Type B pancreatic cell (in vitro differentiated cells): ENCODE data around the gene YWHAQ. TPM values are rescaled to one million over a fixed set of nuclear protein-coding genes. Genes with fewer than 3 reads are reported as not detected.

Source experiments
- DNase-seq: peaks from one replicate; pipeline ENCODE4 v3.0.0; 2021; ENCODE audit warnings: mixed read lengths; ENCODE audit not compliant: unreplicated experiment; ENCODE audit errors: extremely low spot score
- H3K27ac Mint-ChIP-seq: 2 replicates; pipeline ENCODE4 v1.8.0; 2021; ENCODE audit warnings: mild to moderate bottlenecking, mixed read lengths
- H3K27me3 Mint-ChIP-seq: 2 replicates; pipeline ENCODE4 v1.8.0; 2021; ENCODE audit warnings: mixed read lengths
- H3K36me3 Mint-ChIP-seq: 2 replicates; pipeline ENCODE4 v1.8.0; 2021; ENCODE audit warnings: mixed read lengths
- H3K4me1 Mint-ChIP-seq: one replicate; pipeline ENCODE4 v1.8.0; 2021; ENCODE audit warnings: mixed read lengths; ENCODE audit not compliant: unreplicated experiment
- H3K4me3 Mint-ChIP-seq: 2 replicates; pipeline ENCODE4 v1.8.0; 2021; ENCODE audit warnings: mild to moderate bottlenecking, mixed read lengths
- H3K9me3 Mint-ChIP-seq: 2 replicates; pipeline ENCODE4 v1.8.0; 2021; ENCODE audit warnings: mixed read lengths
- total RNA-seq: library from RNA; stranded (reverse); gene quantifications from 2 replicates; pipeline ENCODE4 v1.2.1, GENCODE V29; 2021; ENCODE audit warnings: low replicate concordance
- TF ChIP-seq, protein P1 (sequence below): fragments of 200-600 bp; sonication (generic); conservative IDR thresholded peaks from 2 replicates; pipeline ENCODE4 v1.5.0; 2021; ENCODE audit warnings: antibody characterized with exemption, mild to moderate bottlenecking

YWHAQ gene
- total RNA-seq, 1 donor from 2014 or later = 354 TPM

DNA sequence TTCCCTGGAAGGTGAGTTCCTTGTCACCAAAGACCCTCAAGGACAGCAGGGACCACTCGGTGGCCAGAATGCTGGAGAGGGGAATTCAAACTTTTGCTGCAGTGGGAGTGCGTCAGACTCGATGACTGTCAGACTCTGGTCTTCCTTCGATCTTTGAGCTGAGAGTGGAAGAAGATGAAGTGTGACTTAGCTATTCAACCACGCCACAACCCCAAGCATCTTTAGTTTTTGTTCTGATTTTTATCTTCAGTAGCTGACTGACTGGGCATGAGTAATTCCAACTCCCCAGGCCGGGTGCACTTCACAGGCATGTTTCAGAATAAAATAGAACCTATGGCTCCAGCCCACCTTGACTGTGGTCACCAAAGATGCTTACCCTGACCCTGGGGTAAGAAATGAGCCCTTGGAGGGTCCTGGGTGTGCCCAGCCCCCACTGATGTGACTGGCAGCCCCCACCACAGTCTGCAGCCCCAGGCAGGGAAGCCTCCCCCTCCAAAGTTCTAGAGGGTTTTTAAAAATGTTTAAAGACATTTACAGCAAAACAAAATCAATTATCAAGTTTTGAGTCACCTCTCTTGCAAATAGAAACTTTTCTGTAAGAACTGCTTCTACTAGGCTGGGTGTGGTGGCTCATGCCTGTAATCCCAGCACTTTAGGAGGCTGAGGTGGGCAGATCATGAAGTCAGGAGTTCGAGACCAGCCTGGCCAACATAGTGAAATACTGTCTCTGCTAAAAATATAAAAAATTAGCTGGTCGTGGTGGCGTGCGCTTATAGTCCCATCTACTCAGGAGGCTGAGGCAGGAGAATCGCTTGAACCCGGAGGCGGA lies 24.9 kb upstream of the YWHAQ start:
- Mint-ChIP-seq H3K27ac (no peak overlapping the region), H3K4me3 (no peak overlapping the region), H3K36me3 (no peaks in the 10 kb centered on the region), H3K27me3 (no peaks in the 10 kb centered on the region), H3K4me1 (peaks cover 33% of the 10 kb centered on the region), H3K9me3 (peaks cover 2% of the 10 kb centered on the region)
- no peak for DNase-seq
- TF ChIP-seq, protein P1, sequence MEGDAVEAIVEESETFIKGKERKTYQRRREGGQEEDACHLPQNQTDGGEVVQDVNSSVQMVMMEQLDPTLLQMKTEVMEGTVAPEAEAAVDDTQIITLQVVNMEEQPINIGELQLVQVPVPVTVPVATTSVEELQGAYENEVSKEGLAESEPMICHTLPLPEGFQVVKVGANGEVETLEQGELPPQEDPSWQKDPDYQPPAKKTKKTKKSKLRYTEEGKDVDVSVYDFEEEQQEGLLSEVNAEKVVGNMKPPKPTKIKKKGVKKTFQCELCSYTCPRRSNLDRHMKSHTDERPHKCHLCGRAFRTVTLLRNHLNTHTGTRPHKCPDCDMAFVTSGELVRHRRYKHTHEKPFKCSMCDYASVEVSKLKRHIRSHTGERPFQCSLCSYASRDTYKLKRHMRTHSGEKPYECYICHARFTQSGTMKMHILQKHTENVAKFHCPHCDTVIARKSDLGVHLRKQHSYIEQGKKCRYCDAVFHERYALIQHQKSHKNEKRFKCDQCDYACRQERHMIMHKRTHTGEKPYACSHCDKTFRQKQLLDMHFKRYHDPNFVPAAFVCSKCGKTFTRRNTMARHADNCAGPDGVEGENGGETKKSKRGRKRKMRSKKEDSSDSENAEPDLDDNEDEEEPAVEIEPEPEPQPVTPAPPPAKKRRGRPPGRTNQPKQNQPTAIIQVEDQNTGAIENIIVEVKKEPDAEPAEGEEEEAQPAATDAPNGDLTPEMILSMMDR = no peak

DNA sequence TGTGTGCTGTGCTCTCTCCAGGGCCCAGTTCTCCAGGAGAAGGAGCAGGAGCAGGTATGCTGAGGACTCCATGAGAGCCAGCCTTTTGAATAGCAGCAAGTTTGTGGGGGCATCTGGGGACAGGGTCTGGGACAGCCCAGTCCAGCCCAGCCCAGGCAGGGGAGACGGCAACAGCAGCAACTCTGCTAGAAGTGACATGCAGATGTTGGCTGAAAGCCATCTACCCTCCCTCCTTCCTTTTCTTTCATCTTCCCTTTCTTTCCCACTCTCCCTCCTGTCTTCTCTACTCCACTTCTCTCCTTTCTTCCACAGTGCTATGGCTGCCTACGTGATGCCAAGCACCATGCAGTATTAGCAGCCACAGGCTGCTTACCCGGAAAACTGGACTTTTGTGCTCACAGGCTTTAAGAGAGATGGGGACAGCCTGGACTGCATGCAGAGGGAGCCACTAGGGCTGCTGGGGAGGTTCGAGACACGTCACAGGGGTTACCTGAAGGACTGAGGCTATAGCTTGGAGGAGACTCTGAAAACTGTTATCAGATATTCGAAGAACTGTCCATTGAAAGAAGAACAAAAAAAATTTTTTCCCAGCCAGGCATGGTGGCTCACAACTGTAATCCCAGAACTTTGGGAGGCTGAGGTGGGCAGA lies 23.8 kb upstream of the YWHAQ start:
- TF ChIP-seq, protein P1 = no peak
- Mint-ChIP-seq H3K36me3 (no peaks in the 10 kb centered on the region), H3K9me3 (peaks cover 4% of the 10 kb centered on the region), H3K4me1 (peaks cover 33% of the 10 kb centered on the region), H3K27ac (no peak overlapping the region), H3K27me3 (no peaks in the 10 kb centered on the region), H3K4me3 (no peak overlapping the region)
- no peak for DNase-seq

DNA sequence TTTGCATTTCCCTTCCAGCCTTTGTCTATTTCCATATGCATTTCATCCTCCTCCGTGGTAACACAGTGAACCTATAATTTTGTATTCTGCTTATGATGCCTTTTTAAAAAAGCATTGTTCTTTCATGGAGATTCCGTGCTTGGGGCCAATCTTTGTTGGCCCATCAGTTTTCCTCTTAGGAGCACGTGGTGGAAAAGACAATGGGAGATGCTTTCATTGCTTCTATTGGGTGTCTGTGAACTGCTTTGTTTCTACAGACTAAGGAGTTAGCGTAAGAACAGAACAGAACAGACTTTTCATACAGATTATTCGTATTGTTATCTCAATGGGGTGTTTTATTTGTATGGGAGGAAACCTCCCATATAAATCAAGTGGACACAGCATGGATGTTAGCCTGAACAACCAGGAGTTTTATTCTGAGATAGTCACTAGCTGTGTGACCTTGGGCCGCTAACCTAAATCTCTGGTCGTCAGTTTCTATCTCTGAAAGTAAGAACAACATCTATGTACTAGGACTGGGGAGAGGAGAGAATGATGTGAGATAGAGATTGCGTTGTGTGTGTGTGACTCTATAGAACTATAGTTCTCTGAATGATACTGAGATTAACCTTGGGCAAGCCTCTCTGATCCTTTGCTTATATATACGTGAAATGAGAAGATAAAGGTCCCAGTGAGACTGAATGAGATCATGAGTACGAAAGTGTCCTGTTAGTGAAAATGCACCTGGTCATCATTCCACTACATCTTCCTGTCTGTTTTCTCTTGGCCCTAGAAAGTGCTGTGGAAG lies 22.9 kb upstream of the YWHAQ start:
- Mint-ChIP-seq H3K27ac (no peak overlapping the region), H3K4me3 (no peak overlapping the region), H3K36me3 (no peaks in the 10 kb centered on the region), H3K27me3 (no peaks in the 10 kb centered on the region), H3K4me1 (peaks cover 33% of the 10 kb centered on the region), H3K9me3 (peaks cover 4% of the 10 kb centered on the region)
- DNase-seq = no peak
- TF ChIP-seq, protein P1 = no peak

DNA sequence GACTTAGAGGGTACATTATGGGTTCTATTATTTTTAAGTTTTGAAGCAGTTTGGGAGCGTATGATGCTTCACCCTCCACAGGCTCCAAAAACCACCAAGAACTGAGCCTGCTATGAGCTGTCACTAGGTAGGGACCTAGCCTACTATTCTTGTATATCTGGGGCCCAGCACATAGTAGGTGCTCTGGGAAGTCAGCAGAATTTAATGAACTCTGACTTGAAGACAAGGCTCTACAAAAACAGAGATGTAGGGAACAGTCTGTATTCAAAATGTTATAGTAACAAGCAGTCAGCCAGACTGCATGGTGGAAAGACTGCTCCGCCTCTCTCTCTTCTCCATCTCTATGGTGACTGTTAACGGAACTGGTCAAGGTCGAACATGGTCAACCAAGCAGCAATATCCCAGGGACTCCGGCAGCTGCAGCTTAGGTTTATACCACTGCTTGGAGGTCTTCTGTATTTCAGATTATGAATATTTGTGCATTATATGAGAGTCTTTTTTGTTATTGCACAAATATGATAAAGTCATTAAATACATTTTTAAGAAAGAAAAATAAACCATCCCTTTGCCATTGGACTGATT lies 22.2 kb upstream of the YWHAQ start:
- Mint-ChIP-seq H3K9me3 (peaks cover 4% of the 10 kb centered on the region), H3K27ac (no peak overlapping the region), H3K4me1 (peaks cover 33% of the 10 kb centered on the region), H3K36me3 (no peaks in the 10 kb centered on the region), H3K4me3 (no peak overlapping the region), H3K27me3 (no peaks in the 10 kb centered on the region)
- TF ChIP-seq, protein P1 = no peak
- no peak for DNase-seq

DNA sequence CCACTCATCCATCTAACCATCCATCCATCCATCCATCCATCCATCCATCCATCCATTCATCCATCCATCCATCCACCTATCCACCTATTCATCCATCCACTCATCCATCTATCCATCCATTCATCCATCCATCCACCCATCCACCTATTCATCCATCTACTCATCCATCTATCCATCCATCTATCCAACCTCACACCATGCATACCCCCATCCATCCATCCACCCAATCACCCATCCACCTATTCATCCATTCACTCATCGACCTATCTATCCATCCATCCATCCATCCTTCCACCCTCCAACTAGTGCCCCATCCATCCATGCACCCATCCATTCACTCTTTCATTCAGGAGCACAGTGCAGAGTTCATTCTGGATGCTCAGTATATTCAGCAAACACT lies 21.5 kb upstream of the YWHAQ start:
- DNase-seq = no peak
- Mint-ChIP-seq H3K27ac (no peak overlapping the region), H3K36me3 (no peaks in the 10 kb centered on the region), H3K4me3 (no peak overlapping the region), H3K27me3 (no peaks in the 10 kb centered on the region), H3K4me1 (peaks cover 29% of the 10 kb centered on the region), H3K9me3 (peaks cover 4% of the 10 kb centered on the region)
- TF ChIP-seq, protein P1 = no peak
